ENCODE data around the gene SRPRA. TPM values are rescaled to one million over a fixed set of nuclear protein-coding genes. Genes with fewer than 3 reads are reported as not detected.
A peak's percentile ranks its signal among the peaks of the same experiment; 100 is the strongest.
"Not testable (repeated sequence)": the region's sequence is repeated elsewhere in the genome, so short reads cannot be mapped to it uniquely, and the experiment has no call there.

The SRPRA gene
- total RNA-seq (100 to 1,000 TPM; 182 to 192 TPM), total RNA-seq (109 to 133 reads per million in 2 donors)

- H3K4me1 Mint-ChIP-seq: peaks cover 34% of the 10 kb centered on the region
- no peaks in the 10 kb centered on the region for H3K9me3 ChIP-seq (ENCODE audit: control insufficient read depth, low read length, poor library complexity, severe bottlenecking)
- H3K27ac Mint-ChIP-seq: peak within 1 kb of the TSS; percentile 100
- peak within 1 kb of the TSS; percentile 96 for H3K4me3 Mint-ChIP-seq
- peaks cover 3% of the 10 kb centered on the region for H3K36me3 Mint-ChIP-seq (ENCODE audit: low read depth)
- DNase-seq: peak; percentile 99 to 100 (median 99)
- ATAC-seq: peak; percentile 98
- H3K27me3 Mint-ChIP-seq: no peaks in the 10 kb centered on the region
These were observed at the start of gene SRPRA, which contains the start of gene FOXRED1 for GRCh38 chr11:126268708-126269579. Gene SRPRA, minus strand, starts transcription at chr11:126268895. Its CDS starts 91 bp downstream, at chr11:126268804. Gene FOXRED1, plus strand, starts transcription at chr11:126269154. Its CDS starts 53 bp downstream, at chr11:126269207.

GRCh38 chr11:126317756-126318573, 49.3 kb upstream of the SRPRA start:
- H3K4me3 Mint-ChIP-seq: peak overlapping the region; percentile 79
- DNase-seq: no peak
- peak; percentile 53 for ATAC-seq
- no peaks in the 10 kb centered on the region for H3K27me3 Mint-ChIP-seq
- H3K36me3 Mint-ChIP-seq (ENCODE audit: low read depth): peaks cover 10% of the 10 kb centered on the region
- peaks cover 43% of the 10 kb centered on the region for H3K4me1 Mint-ChIP-seq
- peak overlapping the region; percentile 89 for H3K27ac Mint-ChIP-seq
- no peaks in the 10 kb centered on the region for H3K9me3 ChIP-seq (ENCODE audit: control insufficient read depth, low read length, poor library complexity, severe bottlenecking)

GRCh38 chr11:126317432-126317755, 48.7 kb upstream of the SRPRA start:
- DNase-seq: no peak
- Mint-ChIP-seq H3K4me1 (peaks cover 43% of the 10 kb centered on the region), H3K36me3 (ENCODE audit: low read depth) (peaks cover 10% of the 10 kb centered on the region), H3K27ac (peak overlapping the region; percentile 89), H3K4me3 (peak overlapping the region; percentile 79), H3K27me3 (no peaks in the 10 kb centered on the region)
- ATAC-seq: no peak
- H3K9me3 ChIP-seq (ENCODE audit: control insufficient read depth, low read length, poor library complexity, severe bottlenecking): no peaks in the 10 kb centered on the region

GRCh38 chr11:126313826-126314225, 45.1 kb upstream of the SRPRA start:
- no peak overlapping the region for H3K27ac Mint-ChIP-seq
- no peaks in the 10 kb centered on the region for H3K9me3 ChIP-seq (ENCODE audit: control insufficient read depth, low read length, poor library complexity, severe bottlenecking)
- H3K4me3 Mint-ChIP-seq: no peak overlapping the region
- DNase-seq (no peak), ATAC-seq (no peak)
- peaks cover 32% of the 10 kb centered on the region for H3K4me1 Mint-ChIP-seq
- peaks cover 5% of the 10 kb centered on the region for H3K36me3 Mint-ChIP-seq (ENCODE audit: low read depth)
- H3K27me3 Mint-ChIP-seq: no peaks in the 10 kb centered on the region

GRCh38 chr11:126312961-126313360, 44.3 kb upstream of the SRPRA start:
- DNase-seq (no peak), ATAC-seq (no peak)
- no peaks in the 10 kb centered on the region for H3K9me3 ChIP-seq (ENCODE audit: control insufficient read depth, low read length, poor library complexity, severe bottlenecking)
- no peak overlapping the region for H3K27ac Mint-ChIP-seq
- H3K36me3 Mint-ChIP-seq (ENCODE audit: low read depth): peaks cover 5% of the 10 kb centered on the region
- H3K27me3 Mint-ChIP-seq: no peaks in the 10 kb centered on the region
- no peak overlapping the region for H3K4me3 Mint-ChIP-seq
- peaks cover 24% of the 10 kb centered on the region for H3K4me1 Mint-ChIP-seq

GRCh38 chr11:126311401-126312291, 43.0 kb upstream of the SRPRA start:
- Mint-ChIP-seq H3K4me3 (no peak overlapping the region), H3K4me1 (peaks cover 18% of the 10 kb centered on the region), H3K36me3 (ENCODE audit: low read depth) (peaks cover 5% of the 10 kb centered on the region), H3K27me3 (no peaks in the 10 kb centered on the region), H3K27ac (peak overlapping the region; percentile 37)
- ATAC-seq (no peak), DNase-seq (no peak)
- no peaks in the 10 kb centered on the region for H3K9me3 ChIP-seq (ENCODE audit: control insufficient read depth, low read length, poor library complexity, severe bottlenecking)

- H3K27me3 Mint-ChIP-seq: no peaks in the 10 kb centered on the region
- peaks cover under 1% of the 10 kb centered on the region for H3K36me3 Mint-ChIP-seq (ENCODE audit: low read depth)
- ATAC-seq: no peak
These were observed 42.3 kb upstream of the SRPRA start for GRCh38 chr11:126310992-126311310.

GRCh38 chr11:126310200-126310991, 41.7 kb upstream of the SRPRA start:
- peak; percentile 17 to 41 (median 19) for DNase-seq
- H3K27ac Mint-ChIP-seq: peak overlapping the region; percentile 41
- H3K4me1 Mint-ChIP-seq: peaks cover 19% of the 10 kb centered on the region
- peak; percentile 72 for ATAC-seq
- no peaks in the 10 kb centered on the region for H3K27me3 Mint-ChIP-seq
- H3K4me3 Mint-ChIP-seq: no peak overlapping the region
- H3K9me3 ChIP-seq (ENCODE audit: control insufficient read depth, low read length, poor library complexity, severe bottlenecking): no peaks in the 10 kb centered on the region
- H3K36me3 Mint-ChIP-seq (ENCODE audit: low read depth): no peaks in the 10 kb centered on the region

More at GRCh38 chr11:126310992-126311310, 42.3 kb upstream of the SRPRA start:
- Mint-ChIP-seq H3K4me3 (no peak overlapping the region), H3K4me1 (peaks cover 14% of the 10 kb centered on the region), H3K27ac (peak overlapping the region; percentile 37)
- no peaks in the 10 kb centered on the region for H3K9me3 ChIP-seq (ENCODE audit: control insufficient read depth, low read length, poor library complexity, severe bottlenecking)
- no peak for DNase-seq

GRCh38 chr11:126308771-126309170, 40.1 kb upstream of the SRPRA start:
- H3K4me3 Mint-ChIP-seq; H3K27me3 Mint-ChIP-seq; ATAC-seq; H3K27ac Mint-ChIP-seq; DNase-seq; H3K36me3 Mint-ChIP-seq (ENCODE audit: low read depth); H3K9me3 ChIP-seq (ENCODE audit: control insufficient read depth, low read length, poor library complexity, severe bottlenecking): not testable (repeated sequence)
- peaks cover 28% of the 10 kb centered on the region for H3K4me1 Mint-ChIP-seq

- Mint-ChIP-seq H3K27me3 (no peaks in the 10 kb centered on the region), H3K27ac (no peak overlapping the region), H3K4me3 (no peak overlapping the region), H3K36me3 (ENCODE audit: low read depth) (peaks cover 2% of the 10 kb centered on the region), H3K4me1 (peaks cover 28% of the 10 kb centered on the region)
- ATAC-seq (no peak), DNase-seq (no peak)
- H3K9me3 ChIP-seq (ENCODE audit: control insufficient read depth, low read length, poor library complexity, severe bottlenecking): no peaks in the 10 kb centered on the region
These were observed 39.6 kb upstream of the SRPRA start for GRCh38 chr11:126308271-126308671.

GRCh38 chr11:126307706-126308105, 39.0 kb upstream of the SRPRA start:
- H3K4me1 Mint-ChIP-seq: peaks cover 28% of the 10 kb centered on the region
- ATAC-seq: no peak
- no peaks in the 10 kb centered on the region for H3K9me3 ChIP-seq (ENCODE audit: control insufficient read depth, low read length, poor library complexity, severe bottlenecking)
- peaks cover 2% of the 10 kb centered on the region for H3K36me3 Mint-ChIP-seq (ENCODE audit: low read depth)
- H3K4me3 Mint-ChIP-seq: no peak overlapping the region
- DNase-seq: no peak
- no peaks in the 10 kb centered on the region for H3K27me3 Mint-ChIP-seq
- H3K27ac Mint-ChIP-seq: no peak overlapping the region

GRCh38 chr11:126305699-126306098, 37.0 kb upstream of the SRPRA start:
- H3K9me3 ChIP-seq (ENCODE audit: control insufficient read depth, low read length, poor library complexity, severe bottlenecking): no peaks in the 10 kb centered on the region
- H3K4me1 Mint-ChIP-seq: peaks cover 26% of the 10 kb centered on the region
- DNase-seq (no peak), ATAC-seq (no peak)
- H3K27ac Mint-ChIP-seq: peak overlapping the region; percentile 96
- no peaks in the 10 kb centered on the region for H3K27me3 Mint-ChIP-seq
- H3K4me3 Mint-ChIP-seq: peak overlapping the region; percentile 70
- peaks cover 2% of the 10 kb centered on the region for H3K36me3 Mint-ChIP-seq (ENCODE audit: low read depth)
